OCI-LY7 (cell line): ENCODE data around the gene ATF2. TPM values are rescaled to one million over a fixed set of nuclear protein-coding genes. Genes with fewer than 3 reads are reported as not detected.

Source experiments
- BruUV-seq: library from RNA; stranded (reverse); fragments of 400-500 nt; replicated peaks from 2 replicates; lab custom pipeline; 2021; lab: Mats Ljungman, UMichigan
- CTCF ChIA-PET: fragments of 300-600 bp; sonication (Branson Sonifier 250); formaldehyde crosslinking; loops from one replicate; lab custom pipeline; 2022; ENCODE audit warnings: antibody characterized with exemption; ENCODE audit not compliant: unreplicated experiment; lab: Charles Lee
- POLR2A ChIA-PET: fragments of 300-600 bp; sonication (Branson Sonifier 250); formaldehyde crosslinking; loops from one replicate; lab custom pipeline; 2022; ENCODE audit warnings: antibody characterized with exemption; lab: Charles Lee
- DNase-seq: peaks from one replicate; pipeline ENCODE4 v3.0.0-alpha.2; 2015; ENCODE audit warnings: low spot score
- H2AFZ ChIP-seq: fragments of 200-600 bp; sonication (generic), shearing (Covaris generic); 2 replicates; pipeline ENCODE4 v1.6.1; 2014; ENCODE audit warnings: mild to moderate bottlenecking, antibody characterized with exemption, low read length, moderate library complexity
- H3K27ac ChIP-seq: fragments of 200-600 bp; sonication (generic); 2 replicates; pipeline ENCODE4 v1.5.1; 2014; ENCODE audit warnings: mixed run types, low read depth, mild to moderate bottlenecking, moderate library complexity, low read length, inconsistent platforms; ENCODE audit not compliant: poor library complexity, severe bottlenecking
- H3K36me3 ChIP-seq: fragments of 200-600 bp; sonication (generic); 2 replicates; pipeline ENCODE4 v1.6.1; 2014; ENCODE audit warnings: mild to moderate bottlenecking, antibody characterized with exemption, low read length, moderate library complexity, mixed read lengths; ENCODE audit not compliant: insufficient read depth
- H3K4me1 ChIP-seq: fragments of 200-600 bp; sonication (generic); 2 replicates; pipeline ENCODE4 v1.5.1; 2014; ENCODE audit warnings: mild to moderate bottlenecking, low read length; ENCODE audit not compliant: insufficient read depth, poor library complexity, severe bottlenecking
- H3K4me2 ChIP-seq: fragments of 200-600 bp; sonication (generic); 2 replicates; pipeline ENCODE4 v1.6.1; 2014; ENCODE audit warnings: mild to moderate bottlenecking, low read length
- H3K4me3 ChIP-seq: fragments of 200-600 bp; sonication (generic); 2 replicates; pipeline ENCODE4 v1.5.1; 2014; ENCODE audit warnings: mild to moderate bottlenecking, low read depth, low read length; ENCODE audit not compliant: poor library complexity, severe bottlenecking
- H3K79me2 ChIP-seq: fragments of 200-600 bp; sonication (generic); 2 replicates; pipeline ENCODE4 v1.6.1; 2016; ENCODE audit warnings: low read depth, mild to moderate bottlenecking, low read length, moderate library complexity, mixed read lengths; ENCODE audit not compliant: insufficient read depth
- H3K9me2 ChIP-seq: fragments of 200-600 bp; sonication (generic); 2 replicates; pipeline ENCODE4 v1.6.1; 2016; ENCODE audit warnings: mild to moderate bottlenecking, low read length, mixed read lengths; ENCODE audit not compliant: insufficient read depth
- H3K9me3 ChIP-seq: fragments of 200-600 bp; sonication (generic); 2 replicates; pipeline ENCODE4 v1.6.1; 2014; ENCODE audit warnings: mild to moderate bottlenecking, mixed run types, low read length, mixed read lengths
- H4K20me1 ChIP-seq: fragments of 200-600 bp; sonication (generic); 2 replicates; pipeline ENCODE4 v1.6.1; 2014; ENCODE audit warnings: mild to moderate bottlenecking, antibody characterized with exemption, low read length, moderate library complexity, mixed read lengths; ENCODE audit not compliant: insufficient read depth
- EZH2phosphoT487 ChIP-seq: fragments of 200-600 bp; sonication (generic); IDR thresholded peaks from 2 replicates; pipeline ENCODE4 v1.6.1; 2018; ENCODE audit warnings: low read depth, borderline replicate concordance, mild to moderate bottlenecking, mixed run types, antibody characterized with exemption, low read length, moderate library complexity, mixed read lengths
- intact Hi-C: fragments of 100-400 bp; cut with micrococcal nuclease; formaldehyde crosslinking; loops from one replicate; pipeline ENCODE4 v1.10.0; 2022; ENCODE audit not compliant: unreplicated experiment
- total RNA-seq, 2 experiments: library from RNA; depleted of rRNA in 1 of 2; stranded (reverse); fragments of >200 nt in 1 of 2; shearing (Covaris generic) in 1 of 2; gene quantifications; 2 replicates each; pipeline ENCODE4 v1.2.3, GENCODE V29; 2014 to 2022
- TF ChIP-seq, protein P1 (sequence below): fragments of 200-600 bp; sonication (generic); conservative IDR thresholded peaks from 2 replicates; pipeline ENCODE4 v1.5.1; 2014; ENCODE audit warnings: mild to moderate bottlenecking, antibody characterized with exemption, low read length, moderate library complexity, mixed read lengths

ATF2 gene
- total RNA-seq, 2 experiments from 2014 or later = 22.7 to 43.3 TPM

DNA sequence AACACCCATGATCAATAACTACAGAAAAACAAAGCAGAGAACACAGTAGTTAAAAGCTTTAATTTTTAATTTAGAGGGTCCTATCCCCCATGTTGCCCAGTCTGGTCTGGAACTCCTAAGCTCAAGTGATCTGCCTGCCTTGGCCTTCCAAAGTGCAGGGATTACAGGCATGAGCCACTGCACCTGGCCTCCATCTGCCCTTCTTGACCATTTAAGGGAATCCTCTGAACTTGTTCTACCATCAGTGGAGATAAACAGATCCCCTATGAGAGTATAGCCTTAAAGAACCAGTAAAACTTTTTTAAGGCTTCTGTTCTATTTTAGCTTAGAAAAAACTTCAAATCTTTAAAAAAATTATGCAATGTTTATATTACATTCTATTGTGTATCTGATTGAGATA is 27.0 kb upstream of the ATF2 start:
- Histone ChIP-seq H4K20me1 (no peaks in the 10 kb centered on the region), H3K9me2 (no peaks in the 10 kb centered on the region), H2AFZ (no peak overlapping the region), H3K4me1 (no peaks in the 10 kb centered on the region), H3K79me2 (no peaks in the 10 kb centered on the region), H3K36me3 (no peaks in the 10 kb centered on the region), H3K9me3 (no peaks in the 10 kb centered on the region), H3K27ac (no peak overlapping the region), H3K4me2 (no peak overlapping the region), H3K4me3 (no peak overlapping the region)
- no peak for DNase-seq
- ChIA-PET POLR2A (no interaction called here), CTCF (no interaction called here)
- intact Hi-C loops = no loop called here
- BruUV-seq = no TSS peak
- TF ChIP-seq EZH2phosphoT487 = no peak
- TF ChIP-seq, protein P1, sequence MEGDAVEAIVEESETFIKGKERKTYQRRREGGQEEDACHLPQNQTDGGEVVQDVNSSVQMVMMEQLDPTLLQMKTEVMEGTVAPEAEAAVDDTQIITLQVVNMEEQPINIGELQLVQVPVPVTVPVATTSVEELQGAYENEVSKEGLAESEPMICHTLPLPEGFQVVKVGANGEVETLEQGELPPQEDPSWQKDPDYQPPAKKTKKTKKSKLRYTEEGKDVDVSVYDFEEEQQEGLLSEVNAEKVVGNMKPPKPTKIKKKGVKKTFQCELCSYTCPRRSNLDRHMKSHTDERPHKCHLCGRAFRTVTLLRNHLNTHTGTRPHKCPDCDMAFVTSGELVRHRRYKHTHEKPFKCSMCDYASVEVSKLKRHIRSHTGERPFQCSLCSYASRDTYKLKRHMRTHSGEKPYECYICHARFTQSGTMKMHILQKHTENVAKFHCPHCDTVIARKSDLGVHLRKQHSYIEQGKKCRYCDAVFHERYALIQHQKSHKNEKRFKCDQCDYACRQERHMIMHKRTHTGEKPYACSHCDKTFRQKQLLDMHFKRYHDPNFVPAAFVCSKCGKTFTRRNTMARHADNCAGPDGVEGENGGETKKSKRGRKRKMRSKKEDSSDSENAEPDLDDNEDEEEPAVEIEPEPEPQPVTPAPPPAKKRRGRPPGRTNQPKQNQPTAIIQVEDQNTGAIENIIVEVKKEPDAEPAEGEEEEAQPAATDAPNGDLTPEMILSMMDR = no peak

DNA sequence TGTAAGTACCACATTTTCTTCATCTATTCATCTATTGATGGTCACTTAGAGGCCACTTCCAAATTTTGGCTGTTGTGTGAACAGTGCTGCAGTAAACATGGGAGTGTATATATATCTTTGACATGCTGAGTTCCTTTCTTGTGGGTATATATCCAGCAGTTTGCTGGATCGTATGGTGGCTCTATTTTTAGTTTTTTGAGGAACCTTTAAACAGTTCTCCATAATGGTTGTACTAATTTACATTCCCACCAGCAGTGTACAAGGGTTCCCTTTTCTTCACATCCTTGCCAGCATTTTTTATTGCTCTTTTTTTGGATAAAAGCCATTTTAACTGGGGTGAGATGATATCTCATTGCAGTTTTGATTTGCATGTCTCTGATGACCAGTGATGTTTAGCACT is 20.8 kb upstream of the ATF2 start:
- no peak for DNase-seq
- intact Hi-C loops = loop anchor here (10.0 kb wide), 2 partner anchors 154 to 816 kb away; partner anchors contain the start of gene LNPK
- Histone ChIP-seq H3K36me3 (no peaks in the 10 kb centered on the region), H3K9me2 (no peaks in the 10 kb centered on the region), H3K27ac (no peak overlapping the region), H3K79me2 (no peaks in the 10 kb centered on the region), H3K4me2 (no peak overlapping the region), H3K9me3 (no peaks in the 10 kb centered on the region), H2AFZ (no peak overlapping the region), H3K4me3 (no peak overlapping the region), H3K4me1 (no peaks in the 10 kb centered on the region), H4K20me1 (no peaks in the 10 kb centered on the region)
- no peak for TF ChIP-seq EZH2phosphoT487
- TF ChIP-seq, protein P1 = no peak
- ChIA-PET POLR2A (no interaction called here), CTCF (no interaction called here)
- BruUV-seq = no TSS peak

DNA sequence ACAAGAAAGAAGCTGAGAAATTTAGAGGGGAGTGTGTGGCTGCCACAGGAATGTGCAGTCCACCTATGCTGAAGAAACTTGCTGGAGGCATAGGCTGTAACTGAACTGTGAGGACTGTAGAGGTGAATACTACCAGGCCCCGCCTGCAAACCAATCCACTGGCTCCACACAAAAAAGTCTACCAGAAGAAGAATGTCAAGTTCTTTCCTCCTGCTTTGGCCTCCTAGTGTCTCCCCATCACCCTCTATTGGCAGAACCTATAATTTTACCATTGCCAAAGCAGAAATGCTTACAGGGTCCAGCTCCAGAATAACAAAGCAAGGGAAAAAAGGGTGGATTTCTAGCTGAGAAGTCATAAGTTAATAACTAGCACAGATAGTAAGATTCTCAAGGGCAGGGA is 19.4 kb upstream of the ATF2 start:
- BruUV-seq = no TSS peak
- no peak for TF ChIP-seq EZH2phosphoT487
- TF ChIP-seq, protein P1 = peak; percentile 68
- intact Hi-C loops = loop anchor here (10.0 kb wide), 2 partner anchors 153 to 817 kb away; partner anchors contain the start of gene LNPK
- ChIA-PET POLR2A (no interaction called here), CTCF (no interaction called here)
- no peaks in the 10 kb centered on the region for H3K9me2 ChIP-seq
- H3K36me3 ChIP-seq = no peaks in the 10 kb centered on the region; the same call in 1 of the 2 replicates
- H3K4me3 ChIP-seq = no peak overlapping the region
- H3K79me2 ChIP-seq = no peaks in the 10 kb centered on the region
- no peak overlapping the region for H3K27ac ChIP-seq
- H3K9me3 ChIP-seq = no peaks in the 10 kb centered on the region
- H3K4me1 ChIP-seq = peaks cover 2% of the 10 kb centered on the region
- H3K4me2 ChIP-seq = no peak overlapping the region
- no peaks in the 10 kb centered on the region for H4K20me1 ChIP-seq
- no peak overlapping the region; the same call in 1 of the 2 replicates for H2AFZ ChIP-seq
- peak; percentile 35 for DNase-seq
